Heart right ventricle (tissue), 16 donors: Measurements from ENCODE around the gene SMPD4. TPM values are rescaled to one million over a fixed set of nuclear protein-coding genes. Genes with fewer than 3 reads are reported as not detected.
"Not testable (repeated sequence)": the region's sequence is repeated elsewhere in the genome, so short reads cannot be mapped to it uniquely, and the experiment has no call there.

Experiments used
- ATAC-seq, 8 donors: fragments of 200-7000 bp; cut with Tn5 transposase; one replicate each; pipeline ENCODE4 v1.9.1; 2020; ENCODE audit warnings: mild to moderate bottlenecking in 8 of 8, moderate library complexity in 8 of 8, moderate number of reproducible peaks in 1 of 8
- DNase-seq, 2 donors: peaks; one replicate each; pipeline ENCODE4 v3.0.0-alpha.2; 2020
- H3K27ac ChIP-seq, 10 donors: fragments of 200-600 bp; sonication (generic) in 2 of 10; one replicate each; pipeline versions ENCODE4 v1.5.0 to v1.8.0; 2020 to 2022; ENCODE audit warnings: mild to moderate bottlenecking in 3 of 10
- H3K27me3 ChIP-seq, 7 donors: fragments of 200-600 bp; one replicate each; pipeline ENCODE4 v1.8.0; 2021 to 2022; ENCODE audit warnings: mild to moderate bottlenecking in 2 of 7
- H3K36me3 ChIP-seq, 9 donors: fragments of 200-600 bp; sonication (generic) in 1 of 9; one replicate each; pipeline versions ENCODE4 v1.5.0 to v1.8.0; 2020 to 2022; ENCODE audit warnings: mild to moderate bottlenecking in 2 of 9
- H3K4me1 ChIP-seq, 9 donors: fragments of 200-600 bp; sonication (generic) in 1 of 9; one replicate each; pipeline versions ENCODE4 v1.5.0 to v1.8.0; 2020 to 2022; ENCODE audit warnings: mild to moderate bottlenecking in 4 of 9
- H3K4me3 ChIP-seq, 10 donors: fragments of 200-600 bp; sonication (generic) in 2 of 10; one replicate each; pipeline versions ENCODE4 v1.5.0 to v1.8.0; 2020 to 2022; ENCODE audit warnings: mild to moderate bottlenecking in 7 of 10, moderate library complexity in 2 of 10
- H3K9me3 ChIP-seq, 11 donors: fragments of 200-600 bp in 10 of 11; sonication (generic) in 2 of 11; one replicate each; pipeline versions ENCODE4 v1.5.0 to v1.8.0; 2013 to 2022; ENCODE audit warnings: mild to moderate bottlenecking in 2 of 11, control low read depth in 1 of 11, moderate library complexity in 1 of 11
- WGBS, 2 donors: extraction: QIAGEN DNeasy Blood & Tissue Kit; methylation state at CpG; one replicate each; pipeline ENCODE4 v1.1.7; 2013; ENCODE audit warnings: inconsistent platforms in 1 of 2; 5-methylcytosine and 5-hydroxymethylcytosine counted together
- intact Hi-C, 10 donors: fragments of 100-400 bp; cut with DNase I; formaldehyde crosslinking; loops; one replicate each; pipeline versions ENCODE4 v1.11.1 to v1.14.2; 2022
- polyA plus RNA-seq, 2 donors: library from polyadenylated mRNA; stranded (reverse); fragments of 200-250 nt; gene quantifications; one replicate each; pipeline ENCODE4 v1.2.3, GENCODE V29; 2013
- total RNA-seq, 10 donors: library from RNA; stranded (reverse); fragmentation: NEBNext Ultra II Directional in 3 of 10; extraction: Animal tissue kit (Norgen Biotek cat#: 25700) in 3 of 10; gene quantifications; one replicate each; pipeline versions ENCODE4 v1.2.1 to v1.2.4, GENCODE V29; 2021 to 2023
- TF ChIP-seq, protein P1 (sequence below), 9 donors: fragments of 200-600 bp; sonication (generic) in 2 of 9; IDR thresholded peaks; one replicate each; pipeline versions ENCODE4 v1.5.0 to v1.8.0; 2021 to 2022; ENCODE audit warnings: antibody characterized with exemption in 9 of 9, mild to moderate bottlenecking in 5 of 9, moderate library complexity in 1 of 9
- donor health status: Arrhythmogenic right ventricular cardiomyopathy.
- donor health status: ischemic (EF 13 %, LVEDD 7.1; RV severe dilation, severe dysfunction).
- donor health status: healthy with polysubstance abuse.
- donor health status: DM: no; HTN: yes; CAD: no.
- donor health status: DM: no; HTN: no; CAD: no.
- donor health status: ischemic (EF 25% LVEDD 6.9; RV normal size, moderate dysfunction).
- donor health status: ischemic (EF 25% LVEDD 5.7; RV mildly dilated, moderate dysfunction).
- donor health status: healthy.
- donor health status: DM: yes; HTN: yes; CAD: no.
- donor health status: Ischemic cardiomyopathy.
- donor health status: ischemic (EF 35%, LVEDD 5.7; RV mildly dilated, moderate dysfunction).
- donor health status: nonischemic (EF 11% LVEDD 7.7; RV severe dilation, severe dysfunction).
- donor health status: DM: yes; HTN: yes; CAD: no.
- donor health status: PGD.
- donor health status: ischemic (EF 29% LVEDD 5.4; RV normal size, mild dysfunction).
- donor health status: nonischemic (EF 23%, LVEDD 6.1; RV moderate dilation, normal function).

The SMPD4 gene
- total and polyA plus RNA-seq, 12 donors: 21.9 to 60.6 (median 26.6) TPM

DNA sequence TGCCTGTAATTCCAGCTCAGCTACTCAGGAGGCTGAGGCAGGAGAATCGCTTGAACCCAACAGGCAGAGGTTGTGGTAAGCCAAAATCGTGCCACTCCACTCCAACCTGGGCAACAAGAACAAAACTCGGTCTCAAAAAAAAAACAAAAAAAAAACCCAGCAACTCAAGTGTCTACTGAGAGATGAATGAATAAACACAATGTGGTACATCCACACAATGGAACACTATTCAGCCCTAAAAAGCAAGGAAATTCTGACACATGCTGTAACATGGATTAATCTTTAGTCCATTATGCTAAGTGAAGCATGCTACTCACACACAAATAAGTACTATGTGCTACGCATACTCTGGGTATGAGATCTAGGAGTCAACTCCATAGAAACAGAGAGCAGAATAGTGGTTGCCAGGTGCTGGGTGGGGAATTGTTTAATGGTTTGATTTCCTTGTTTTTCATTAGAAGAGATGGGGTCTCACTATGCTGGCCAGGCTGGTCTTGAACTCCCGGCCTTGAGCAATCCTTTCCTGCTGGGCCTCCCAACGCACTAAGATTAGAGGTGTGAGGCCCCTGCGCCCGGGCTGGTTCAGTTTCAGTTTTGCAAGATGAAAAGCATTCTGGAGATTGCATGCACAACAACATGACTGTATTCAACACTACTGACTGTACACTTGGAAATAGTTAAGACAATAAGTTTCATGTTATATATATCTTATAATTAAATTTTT is 15.9 kb downstream of the SMPD4 start:
- no peaks in the 10 kb centered on the region for H3K9me3 ChIP-seq
- DNase-seq (no peak), ATAC-seq (no peak)
- no peak overlapping the region for H3K4me3 ChIP-seq
- intact Hi-C loops: no loop called here
- H3K36me3 ChIP-seq: peaks cover 0 to 87% (median 42%) of the 10 kb centered on the region in 9 donors
- H3K27ac ChIP-seq: no peak overlapping the region
- H3K27me3 ChIP-seq: no peaks in the 10 kb centered on the region
- TF ChIP-seq, protein P1, sequence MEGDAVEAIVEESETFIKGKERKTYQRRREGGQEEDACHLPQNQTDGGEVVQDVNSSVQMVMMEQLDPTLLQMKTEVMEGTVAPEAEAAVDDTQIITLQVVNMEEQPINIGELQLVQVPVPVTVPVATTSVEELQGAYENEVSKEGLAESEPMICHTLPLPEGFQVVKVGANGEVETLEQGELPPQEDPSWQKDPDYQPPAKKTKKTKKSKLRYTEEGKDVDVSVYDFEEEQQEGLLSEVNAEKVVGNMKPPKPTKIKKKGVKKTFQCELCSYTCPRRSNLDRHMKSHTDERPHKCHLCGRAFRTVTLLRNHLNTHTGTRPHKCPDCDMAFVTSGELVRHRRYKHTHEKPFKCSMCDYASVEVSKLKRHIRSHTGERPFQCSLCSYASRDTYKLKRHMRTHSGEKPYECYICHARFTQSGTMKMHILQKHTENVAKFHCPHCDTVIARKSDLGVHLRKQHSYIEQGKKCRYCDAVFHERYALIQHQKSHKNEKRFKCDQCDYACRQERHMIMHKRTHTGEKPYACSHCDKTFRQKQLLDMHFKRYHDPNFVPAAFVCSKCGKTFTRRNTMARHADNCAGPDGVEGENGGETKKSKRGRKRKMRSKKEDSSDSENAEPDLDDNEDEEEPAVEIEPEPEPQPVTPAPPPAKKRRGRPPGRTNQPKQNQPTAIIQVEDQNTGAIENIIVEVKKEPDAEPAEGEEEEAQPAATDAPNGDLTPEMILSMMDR (IDR thresholded peaks at IDR 0.05): no peak
- WGBS, 2 donors: 97% methylated on average over 8 of the region's 8 CpGs
- peaks cover 0 to 2% (median 0%) of the 10 kb centered on the region in 9 donors for H3K4me1 ChIP-seq

DNA sequence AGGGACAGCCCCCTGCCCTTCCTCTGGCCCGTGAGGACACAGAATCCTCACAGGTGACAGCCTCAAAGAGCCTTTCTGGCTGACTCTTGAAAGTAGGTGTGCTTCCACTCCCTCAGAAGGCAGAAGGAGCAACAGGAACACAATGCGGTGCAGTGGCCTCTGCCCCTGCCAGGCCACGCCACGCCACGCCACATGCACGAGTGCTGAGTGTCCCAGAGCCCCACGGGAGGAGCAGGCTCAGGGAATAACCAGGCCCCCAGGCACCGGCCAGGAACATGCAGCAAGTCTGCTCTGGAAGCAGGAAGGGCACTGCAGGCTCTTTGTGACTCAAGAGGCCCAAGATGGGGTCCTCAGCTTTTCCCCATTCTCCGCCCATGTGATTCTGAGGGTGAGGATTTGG is 18.4 kb downstream of the SMPD4 start:
- ATAC-seq (no peak), DNase-seq (no peak)
- Histone ChIP-seq H3K27ac (no peak overlapping the region), H3K36me3 (peaks cover 0 to 85% (median 37%) of the 10 kb centered on the region in 9 donors), H3K27me3 (no peaks in the 10 kb centered on the region), H3K9me3 (no peaks in the 10 kb centered on the region), H3K4me3 (no peak overlapping the region), H3K4me1 (peaks cover 0 to 2% (median 0%) of the 10 kb centered on the region in 9 donors)
- intact Hi-C loops: no loop called here
- TF ChIP-seq, protein P1 (IDR thresholded peaks at IDR 0.05): no peak
- 92 to 95% methylated on average over 9 of the region's 9 CpGs for WGBS, 2 donors

DNA sequence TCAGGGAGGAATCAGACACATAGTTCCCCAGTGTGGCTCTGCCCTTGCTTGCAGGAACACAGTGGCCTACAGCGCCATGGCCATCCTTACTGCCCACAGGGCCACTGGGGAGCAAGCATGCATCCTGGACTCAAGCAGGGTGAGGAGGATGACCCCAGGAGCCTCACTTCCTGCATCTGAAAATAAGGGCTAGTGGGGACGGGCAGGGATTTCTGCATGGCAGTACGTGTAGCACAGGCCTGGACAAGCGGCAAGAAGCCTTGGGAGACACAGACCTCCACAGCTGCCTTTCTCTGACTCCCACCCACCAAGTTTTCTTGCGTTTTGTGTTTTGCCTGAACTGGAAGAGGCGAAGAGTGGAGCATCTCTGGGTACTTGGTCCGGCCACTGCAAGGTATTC is 18.9 kb downstream of the SMPD4 start:
- H3K27ac ChIP-seq, H3K4me3 ChIP-seq, H3K27me3 ChIP-seq, DNase-seq, H3K4me1 ChIP-seq, ATAC-seq, H3K9me3 ChIP-seq, intact Hi-C loops: not testable (repeated sequence)
- H3K36me3 ChIP-seq: peaks cover 0 to 85% (median 35%) of the 10 kb centered on the region in 9 donors
- 90 to 94% methylated on average over 6 to 7 of the region's 7 CpGs for WGBS, 2 donors

DNA sequence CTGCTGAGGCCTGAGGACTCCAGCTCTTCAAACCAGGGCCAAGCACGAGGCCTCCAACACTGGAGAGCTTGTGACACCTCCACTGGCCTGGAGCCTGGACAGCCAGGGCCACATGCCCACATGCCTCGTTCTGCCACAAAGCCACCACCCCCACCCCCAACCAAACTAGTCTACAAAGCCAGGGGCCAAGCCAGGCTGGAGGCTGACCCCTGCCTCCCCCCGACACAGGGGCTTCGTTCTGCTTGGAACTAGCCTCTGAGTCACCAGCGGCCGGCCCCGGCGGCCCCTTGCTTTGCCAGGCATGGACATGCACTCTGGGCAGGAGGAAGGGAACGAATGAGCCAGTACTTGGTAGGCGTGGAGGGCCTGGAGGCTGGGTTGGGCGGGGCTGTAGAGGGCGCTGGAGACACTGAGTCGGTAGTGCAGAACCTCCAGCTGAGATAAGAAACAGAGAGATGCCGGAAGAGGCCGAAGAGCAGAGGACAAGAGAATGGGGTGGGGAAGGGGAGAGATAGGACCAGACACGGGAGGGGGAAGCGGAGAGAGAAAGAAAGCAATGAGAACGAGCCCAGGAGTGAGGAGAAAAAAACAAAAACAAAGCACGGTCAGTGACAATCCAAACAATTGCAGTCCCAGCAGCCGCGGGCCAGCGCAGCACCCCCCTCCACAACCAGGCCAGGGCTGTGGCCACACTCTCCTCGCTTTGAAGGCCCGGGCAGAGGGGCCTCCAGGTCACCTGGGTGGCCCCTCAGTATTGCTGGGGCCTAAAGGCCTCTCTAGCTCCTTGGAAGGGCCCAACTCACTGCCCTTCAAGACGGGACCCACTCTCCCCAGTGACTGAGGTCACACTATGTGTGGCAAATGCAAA is 20.3 kb downstream of the SMPD4 start:
- intact Hi-C loops, H3K4me1 ChIP-seq, H3K9me3 ChIP-seq, H3K4me3 ChIP-seq, H3K27me3 ChIP-seq: not testable (repeated sequence)
- TF ChIP-seq, protein P1 (IDR thresholded peaks at IDR 0.05): peak in 2 of 9 donors; percentile 8 to 18
- 72 to 75% methylated on average over 25 of the region's 25 CpGs for WGBS, 2 donors
- peaks cover 0 to 72% (median 29%) of the 10 kb centered on the region in 9 donors for H3K36me3 ChIP-seq
- peak overlapping the region in 6 of 10 donors; percentile 5 to 63 (median 58) for H3K27ac ChIP-seq
- peak; percentile 42 to 57 for DNase-seq
- ATAC-seq: peak; percentile 69 to 90 (median 79)
